GM18907 (cell line): Measurements from ENCODE around the gene MAPK8IP3.

Experiments
- ATAC-seq: cut with Tn5 transposase; IDR thresholded peaks from one replicate; pipeline ENCODE4 v1.9.1; 2021; ENCODE audit warnings: mild to moderate bottlenecking, moderate library complexity; ENCODE audit not compliant: unreplicated experiment

MAPK8IP3 gene

DNA sequence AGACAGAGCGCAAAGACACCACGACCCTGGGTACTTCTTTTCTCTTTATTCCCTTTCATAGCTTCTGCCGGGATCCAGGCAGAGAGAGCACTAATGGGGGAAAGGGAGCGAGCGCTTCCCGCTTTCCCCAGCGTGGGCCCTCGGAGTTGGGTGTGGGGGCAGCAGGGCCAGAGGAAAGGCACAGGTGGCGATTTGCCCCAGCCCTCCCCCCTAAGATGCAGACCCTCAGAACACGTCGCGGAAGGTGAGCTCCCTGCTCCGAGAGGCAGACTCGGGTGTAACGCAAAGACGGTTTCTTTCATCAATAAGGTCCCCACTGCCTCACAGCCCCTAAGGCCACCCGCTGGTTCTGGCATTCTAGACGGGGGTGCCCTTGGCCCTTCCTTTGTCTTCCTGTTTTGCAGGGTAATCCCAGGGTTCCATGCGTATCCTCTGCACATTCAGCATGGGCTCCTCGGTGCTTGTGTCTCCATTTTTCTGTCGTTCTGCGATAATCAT, 65.9 kb downstream of the MAPK8IP3 start:
- no peak for ATAC-seq

DNA sequence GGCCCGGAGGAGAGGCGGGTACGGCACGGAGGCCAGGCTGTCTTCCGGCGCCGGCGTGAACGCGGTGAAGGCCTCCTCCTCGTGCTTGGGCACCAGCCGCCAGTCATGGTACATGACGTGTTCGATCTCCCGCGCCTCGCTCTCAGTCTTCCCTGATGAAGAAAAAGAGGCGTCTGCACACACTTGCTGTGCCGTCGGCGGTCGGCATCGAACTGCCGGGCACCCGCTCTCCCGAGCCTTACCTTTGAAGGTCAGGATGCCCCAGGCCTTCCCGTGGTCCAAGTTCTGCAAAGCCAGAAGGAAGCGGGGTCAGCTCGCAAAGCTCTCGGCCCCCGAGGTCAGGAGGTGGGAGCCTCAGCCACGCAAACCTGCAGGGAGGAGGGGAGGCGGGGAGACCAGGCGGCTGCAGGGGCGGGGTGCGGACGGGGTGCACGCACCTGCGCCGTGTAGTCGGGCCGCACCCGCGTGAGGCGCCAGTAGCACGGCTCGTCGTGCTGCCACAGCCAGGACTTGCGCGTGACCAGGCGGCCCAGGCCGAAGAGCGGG, 66.4 kb downstream of the MAPK8IP3 start, which contains the start of gene EME2:
Gene EME2, plus strand, starts transcription at position 449 of the 546 bp plus-strand sequence. CDS start 418 bp downstream, outside the sequence.
- peak; percentile 12 for ATAC-seq

DNA sequence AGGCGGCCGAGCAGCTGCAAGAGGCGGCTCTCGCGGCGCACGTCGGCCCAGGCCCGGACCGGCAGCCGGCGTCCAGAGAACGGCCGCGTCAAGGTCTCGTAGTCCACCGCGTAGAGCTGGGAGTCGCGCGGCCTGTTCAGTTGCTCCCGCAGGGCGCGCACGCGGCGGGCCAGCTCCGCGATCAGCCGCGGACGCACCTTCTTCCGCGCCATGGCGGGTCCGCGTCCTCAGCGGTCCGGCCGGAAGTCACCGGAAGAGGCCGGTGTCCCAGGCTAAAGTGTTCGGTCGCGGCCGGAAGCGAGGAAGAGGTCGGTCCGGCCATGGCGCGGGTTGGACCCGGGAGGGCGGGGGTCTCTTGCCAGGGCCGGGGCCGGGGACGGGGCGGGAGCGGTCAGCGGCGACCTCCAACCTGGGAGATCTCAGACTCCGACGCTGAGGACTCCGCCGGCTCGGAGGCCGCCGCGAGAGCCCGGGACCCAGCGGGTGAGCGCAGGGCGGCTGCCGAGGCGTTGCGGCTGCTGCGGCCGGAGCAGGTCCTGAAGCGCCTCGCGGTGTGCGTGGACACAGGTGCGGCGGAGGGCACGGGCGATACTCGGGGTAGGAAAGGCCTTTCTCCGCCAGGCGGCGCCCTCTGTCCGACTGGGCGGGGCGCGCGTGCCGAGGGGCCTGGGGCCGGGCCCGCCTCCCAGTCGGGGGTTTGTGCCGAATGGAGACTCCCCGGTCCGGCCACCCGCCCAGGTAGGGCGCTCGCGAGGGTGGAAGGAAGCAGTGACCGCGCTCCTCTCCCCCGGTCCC, 67.1 kb downstream of the MAPK8IP3 start, which contains the start of gene MRPS34:
Gene MRPS34, minus strand, starts transcription at position 227 of the 795 bp plus-strand sequence. Its CDS starts 15 bp downstream, at position 212.
- peak; percentile 51 for ATAC-seq

DNA sequence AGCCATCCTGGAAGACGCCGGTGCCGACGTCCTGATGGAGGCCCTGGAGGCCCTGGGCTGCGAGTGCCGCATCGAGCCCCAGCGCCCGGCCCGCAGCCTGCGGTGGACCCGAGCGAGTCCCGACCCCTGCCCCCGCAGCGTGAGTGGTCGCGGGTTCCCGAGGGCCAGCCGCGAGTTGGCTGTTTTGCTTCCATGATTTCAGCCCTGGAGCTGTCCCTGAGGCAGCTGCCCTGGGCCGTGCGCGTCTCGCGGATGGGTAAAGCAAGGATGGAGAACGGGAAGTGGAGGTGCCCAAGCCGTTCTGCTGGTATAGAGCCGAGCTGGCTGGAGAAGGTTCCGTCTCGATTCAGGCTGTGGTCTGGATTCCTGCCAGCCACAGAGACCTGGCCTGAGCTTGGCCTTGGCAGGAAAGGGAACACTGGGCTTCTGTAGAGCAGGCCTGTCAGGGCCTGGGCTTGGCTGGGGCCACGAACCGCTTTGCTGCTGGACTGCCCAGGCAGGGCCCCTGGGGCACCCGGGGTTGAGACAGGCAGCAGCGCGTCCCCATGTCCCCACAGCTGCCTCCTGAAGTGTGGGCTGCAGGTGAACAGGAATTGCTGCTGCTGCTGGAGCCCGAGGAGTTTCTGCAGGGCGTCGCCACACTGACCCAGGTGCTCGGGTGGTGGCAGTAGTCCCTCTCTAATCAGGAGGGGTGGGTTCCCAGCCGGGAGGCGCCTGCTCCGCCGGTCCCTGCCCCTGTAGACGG, 67.9 kb downstream of the MAPK8IP3 start:
- peak; percentile 0 for ATAC-seq

DNA sequence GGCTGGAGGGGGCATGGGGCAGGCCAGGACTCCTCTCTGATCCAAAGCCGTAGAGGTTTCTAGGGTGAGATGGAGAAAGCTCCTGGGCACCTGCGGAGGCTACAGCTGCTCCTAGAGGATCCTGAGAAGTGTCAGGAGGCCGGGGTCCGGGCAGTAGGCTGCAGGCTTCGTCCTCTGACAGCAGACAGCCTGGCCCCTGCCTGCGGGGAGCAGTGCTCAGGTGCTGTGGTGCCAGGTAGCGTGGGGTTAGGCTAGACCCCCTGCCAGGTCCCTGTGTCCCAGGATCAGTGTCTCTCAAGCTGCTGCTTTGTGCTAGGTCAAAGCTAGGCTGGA, 68.4 kb downstream of the MAPK8IP3 start:
- no peak for ATAC-seq

DNA sequence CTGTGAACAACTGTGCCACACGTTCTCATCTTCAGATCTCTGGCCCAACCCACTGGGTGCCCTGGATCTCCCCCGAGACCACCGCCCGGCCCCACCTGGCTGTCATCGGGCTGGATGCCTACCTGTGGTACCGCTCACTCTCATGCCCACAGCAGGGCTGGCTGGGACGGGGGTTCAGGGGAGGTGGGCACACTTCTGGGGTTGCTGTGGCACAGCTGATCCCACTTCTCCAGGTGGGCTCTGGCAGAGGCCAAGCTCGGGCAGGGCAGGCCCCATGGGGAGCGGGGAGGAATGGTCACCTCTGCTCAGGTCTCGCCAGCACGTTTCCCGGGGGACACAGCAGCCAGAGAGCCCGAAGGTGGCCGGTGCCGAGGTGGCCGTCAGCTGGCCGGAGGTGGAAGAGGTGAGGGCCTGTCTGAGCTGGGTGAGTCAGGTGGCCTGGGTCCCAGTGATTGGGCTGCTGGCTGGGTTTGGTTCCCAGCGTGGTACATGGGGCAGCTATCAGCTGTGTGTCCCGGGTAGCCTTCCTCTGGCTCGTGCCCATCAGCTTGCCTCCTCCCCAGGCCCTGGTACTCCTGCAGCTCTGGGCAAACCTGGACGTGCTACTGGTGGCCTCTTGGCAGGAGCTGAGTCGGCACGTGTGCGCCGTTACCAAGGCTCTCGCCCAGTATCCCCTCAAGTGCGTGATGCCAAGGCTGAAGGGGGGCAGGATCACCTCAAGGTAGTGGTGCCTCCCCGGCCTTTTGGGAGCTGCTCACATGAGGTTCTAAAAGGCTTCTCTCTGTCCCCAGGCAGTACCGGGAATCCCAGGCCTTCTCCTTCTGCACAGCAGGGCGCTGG, 69.2 kb downstream of the MAPK8IP3 start:
- no peak for ATAC-seq

DNA sequence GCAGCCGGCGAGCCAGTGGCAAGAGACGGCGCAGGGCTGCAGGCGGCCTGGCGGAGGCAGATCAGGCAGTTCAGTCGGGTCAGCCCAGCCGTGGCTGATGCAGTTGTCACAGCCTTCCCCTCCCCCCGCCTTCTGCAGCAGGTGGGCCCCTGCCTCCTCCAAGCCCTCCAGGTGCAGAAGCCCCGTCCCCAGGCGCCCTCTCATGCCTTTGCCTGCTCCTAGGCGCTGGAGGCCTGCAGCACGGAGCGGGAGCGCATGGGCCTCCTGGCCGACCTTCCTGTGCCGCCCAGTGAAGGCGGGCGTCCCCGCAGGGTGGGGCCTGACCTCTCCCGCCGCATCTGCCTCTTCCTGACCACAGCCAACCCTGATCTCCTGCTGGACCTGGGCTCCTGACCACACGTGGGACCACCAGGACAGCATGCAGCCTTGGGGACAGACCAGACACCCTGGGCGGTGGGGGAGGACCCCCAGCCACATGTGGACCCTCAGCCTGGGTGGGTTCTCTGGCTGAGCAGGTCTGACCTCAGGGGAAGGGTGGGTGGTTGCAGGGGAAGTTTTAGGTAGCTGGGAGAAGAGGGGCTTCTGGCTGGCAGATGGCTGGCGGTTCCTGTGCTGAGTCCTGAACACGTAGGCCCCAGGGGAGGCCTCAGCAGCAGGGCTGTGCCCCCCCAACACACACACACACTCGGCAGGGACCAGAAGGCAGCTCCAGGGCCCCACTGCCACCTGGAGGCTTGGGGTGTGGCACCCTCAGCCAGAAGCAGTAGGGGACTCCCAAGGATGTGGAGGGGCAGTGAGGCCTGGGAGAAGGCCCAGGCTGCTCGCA, 70.1 kb downstream of the MAPK8IP3 start:
- ATAC-seq, result no peak

DNA sequence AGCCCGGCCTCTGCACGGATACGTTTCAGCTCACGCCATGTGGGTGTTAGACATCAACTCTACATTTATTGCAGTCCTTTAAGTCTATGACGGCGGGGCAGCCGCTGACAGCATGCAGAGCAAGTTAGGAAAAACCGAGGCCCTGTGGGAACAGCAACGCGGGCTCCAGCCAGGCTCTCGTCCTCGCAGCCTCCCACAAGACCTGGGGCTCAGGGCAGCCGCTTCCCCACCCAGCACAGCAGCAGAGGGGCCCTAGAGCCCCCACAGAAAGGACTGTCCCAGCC, 70.6 kb downstream of the MAPK8IP3 start:
- no peak for ATAC-seq

DNA sequence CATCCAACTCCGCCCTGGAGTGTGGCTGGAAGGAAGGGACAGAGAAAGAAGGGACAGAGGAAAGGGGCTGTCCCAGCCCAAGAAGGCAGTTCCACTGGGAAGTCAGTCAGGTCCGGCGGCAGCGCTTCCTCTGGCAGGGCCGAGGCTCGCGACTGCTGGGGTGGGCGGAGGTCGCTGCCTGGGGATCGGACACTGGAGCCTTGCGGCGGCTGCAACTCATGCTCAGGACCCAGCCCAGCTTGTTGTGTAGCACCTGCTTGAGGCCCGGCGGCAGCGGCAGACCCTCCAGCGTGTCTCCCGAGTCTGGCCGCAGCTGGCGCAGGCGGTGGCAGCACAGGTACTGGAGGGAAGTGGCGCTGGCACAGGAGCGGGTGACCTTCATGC, 71.0 kb downstream of the MAPK8IP3 start:
- no peak for ATAC-seq

DNA sequence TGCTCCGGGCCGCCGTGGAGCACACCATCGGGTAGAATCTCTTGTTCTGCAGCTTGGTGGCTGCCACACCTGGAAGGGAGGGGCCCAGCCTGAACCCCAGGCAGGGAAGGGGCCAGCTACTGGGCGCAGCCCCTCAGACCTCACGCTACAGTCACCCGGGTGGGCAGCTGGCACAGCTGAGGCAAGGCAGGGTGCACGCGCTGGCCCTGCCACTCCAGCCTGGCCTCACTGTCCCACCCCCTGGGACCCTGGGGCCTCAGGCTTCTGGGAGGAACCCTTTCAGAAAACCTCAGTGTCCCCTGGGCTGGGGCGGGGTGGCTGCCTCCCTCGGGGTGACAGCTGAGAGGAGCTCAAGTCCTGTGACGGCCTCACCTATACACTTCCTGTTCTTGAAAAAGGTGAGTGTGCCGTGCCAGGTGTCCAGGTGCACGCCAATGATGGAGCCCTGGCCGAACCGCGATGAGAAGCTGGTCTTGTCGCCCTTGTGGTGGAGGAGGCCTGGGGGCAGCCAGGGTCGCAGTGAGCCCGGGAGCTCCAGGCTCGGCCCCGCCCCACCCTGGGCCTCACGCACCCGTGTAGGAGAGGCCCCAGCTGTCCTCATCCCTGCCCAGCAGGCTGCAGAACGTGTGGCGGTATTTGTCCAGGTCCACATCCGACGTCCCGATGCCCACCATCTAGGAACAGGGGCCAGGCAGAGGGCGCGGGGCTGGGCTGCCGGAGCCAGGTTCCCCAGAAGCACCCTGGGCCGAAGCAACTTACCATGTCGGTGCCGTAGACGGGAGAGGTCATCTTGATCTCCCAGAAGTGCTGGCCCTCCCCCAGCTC, 71.6 kb downstream of the MAPK8IP3 start:
- no peak for ATAC-seq

DNA sequence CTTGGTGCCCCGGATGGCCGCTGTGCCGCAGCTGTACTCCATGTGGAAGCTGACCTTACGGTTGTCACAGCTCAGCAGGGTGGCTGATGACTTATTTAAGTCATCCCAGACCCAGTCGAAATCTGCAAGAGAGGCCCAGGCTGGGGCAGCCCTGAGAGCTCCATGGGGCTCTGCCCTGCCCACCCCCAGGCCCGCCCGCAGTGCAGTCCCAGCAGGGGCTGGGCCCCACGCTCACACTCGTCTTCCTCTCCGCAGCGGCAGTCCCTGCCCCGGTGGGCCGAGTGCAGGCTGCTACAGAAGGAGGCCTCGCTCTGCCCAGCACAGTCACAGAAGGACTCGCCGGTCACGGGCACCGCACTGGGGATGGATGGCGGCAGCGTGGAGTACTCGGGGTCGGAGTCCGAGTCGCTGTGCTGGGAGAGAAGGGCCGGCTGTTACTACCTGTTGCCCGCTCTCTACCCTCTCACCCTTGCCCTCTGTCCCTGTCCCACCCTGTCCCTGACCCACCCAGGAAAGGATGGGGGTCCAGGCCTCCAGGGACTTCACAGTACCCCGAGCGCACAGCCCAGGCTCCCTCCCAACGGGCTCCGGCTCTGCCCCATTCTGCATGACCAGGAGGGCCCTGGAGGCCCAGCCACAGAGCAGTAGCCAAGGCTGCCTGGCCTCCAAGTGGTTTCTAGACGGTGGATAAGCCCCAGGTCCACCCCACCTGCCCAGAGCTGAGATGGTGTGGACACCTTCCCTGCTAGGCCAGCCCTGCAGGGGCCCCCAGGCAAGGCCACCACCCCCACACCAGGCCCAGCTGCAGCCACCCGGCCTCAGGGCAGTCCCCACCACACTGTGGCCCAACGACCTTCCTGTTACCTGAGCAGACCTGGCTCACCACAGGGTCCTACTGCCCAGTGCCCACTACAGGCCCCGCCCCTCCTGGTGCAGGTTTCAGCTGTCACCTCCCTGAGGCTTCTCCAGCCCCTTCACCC, 72.5 kb downstream of the MAPK8IP3 start:
- no peak for ATAC-seq

DNA sequence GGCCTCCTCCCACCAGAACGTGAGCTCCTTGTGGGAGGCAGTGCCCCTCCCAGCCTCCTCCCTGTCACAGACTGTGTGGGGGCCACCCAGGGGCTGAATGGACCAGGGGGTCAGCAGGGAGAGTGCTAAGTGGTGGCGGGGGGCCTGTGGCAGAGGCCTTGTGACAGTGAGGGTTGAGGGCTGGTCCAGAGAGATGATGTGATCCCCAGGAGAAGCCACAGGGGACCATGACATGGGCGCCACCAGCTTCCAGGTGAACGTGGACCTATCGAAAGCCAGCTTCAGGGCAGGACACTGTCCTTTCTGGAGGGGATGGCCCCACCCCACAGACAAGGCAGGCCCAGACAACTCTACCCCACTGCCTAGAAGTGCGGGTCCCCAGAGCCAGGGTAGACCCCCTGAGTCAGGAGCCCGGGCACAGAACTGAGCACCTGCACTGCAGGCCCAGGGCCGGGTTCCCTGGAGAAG, 73.3 kb downstream of the MAPK8IP3 start:
- no peak for ATAC-seq

DNA sequence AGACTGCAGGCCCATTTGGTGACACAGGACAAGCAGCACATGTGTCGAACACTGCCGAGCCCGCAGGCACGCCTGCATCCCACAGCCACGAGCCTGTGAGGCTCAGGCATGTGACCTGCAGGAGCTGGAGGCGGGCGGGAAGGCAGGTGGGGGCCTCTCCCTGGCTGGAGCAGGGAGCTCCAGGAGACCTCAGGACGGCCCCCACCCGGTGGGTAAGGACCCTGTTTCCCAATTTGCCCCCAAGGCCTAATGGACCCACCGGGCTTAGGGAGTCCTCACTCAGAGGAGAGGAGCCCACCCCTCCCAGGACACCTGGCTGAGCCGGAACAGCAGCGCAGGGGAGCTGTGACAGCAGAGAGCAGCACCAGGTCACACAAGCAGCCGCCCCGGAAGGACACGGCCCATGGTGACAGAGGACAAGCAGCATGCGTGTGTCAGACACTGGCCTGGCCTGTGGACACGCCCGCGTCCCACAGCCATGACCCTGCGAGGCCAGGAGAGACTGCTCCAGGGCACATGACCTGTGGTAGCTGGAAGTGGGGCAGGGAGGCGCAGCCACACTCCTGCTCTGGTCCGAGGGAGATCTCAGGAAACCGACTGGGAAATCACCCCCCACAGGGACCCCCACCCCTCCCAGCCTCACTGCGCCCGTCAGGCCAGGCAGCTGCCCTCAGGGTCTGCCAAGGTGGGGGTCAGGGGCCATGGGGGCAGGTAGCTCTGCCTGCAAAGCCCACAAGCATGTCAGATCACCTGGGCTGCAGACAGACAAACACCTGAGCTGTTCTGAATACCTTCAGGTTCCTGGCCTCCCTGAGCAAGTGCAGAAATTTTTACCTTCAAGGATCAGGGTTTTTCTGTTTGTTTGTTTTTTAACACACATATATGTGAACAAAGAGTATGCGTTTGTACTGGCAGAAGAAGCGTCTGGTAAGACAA, 74.0 kb downstream of the MAPK8IP3 start:
- ATAC-seq, result no peak

DNA sequence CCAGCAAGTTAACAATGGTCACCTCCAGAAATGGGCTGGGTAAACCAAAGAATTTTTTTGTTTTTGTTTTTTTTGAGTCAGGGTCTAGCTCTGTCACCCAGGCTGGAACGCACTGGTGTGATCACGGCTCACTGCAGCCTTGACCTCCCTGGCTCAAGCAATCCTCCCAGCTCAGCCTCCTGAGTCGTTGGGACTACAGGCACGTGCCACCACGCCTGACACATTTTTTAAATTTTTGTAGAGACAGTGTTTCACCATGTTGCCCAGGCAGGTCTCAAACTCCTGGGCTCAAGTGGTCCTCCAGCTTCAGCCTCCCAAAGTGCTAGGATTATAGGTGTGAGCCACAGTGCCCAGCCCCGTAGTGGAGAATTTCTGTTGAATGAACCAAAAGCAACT, 74.7 kb downstream of the MAPK8IP3 start:
- ATAC-seq, result no peak

DNA sequence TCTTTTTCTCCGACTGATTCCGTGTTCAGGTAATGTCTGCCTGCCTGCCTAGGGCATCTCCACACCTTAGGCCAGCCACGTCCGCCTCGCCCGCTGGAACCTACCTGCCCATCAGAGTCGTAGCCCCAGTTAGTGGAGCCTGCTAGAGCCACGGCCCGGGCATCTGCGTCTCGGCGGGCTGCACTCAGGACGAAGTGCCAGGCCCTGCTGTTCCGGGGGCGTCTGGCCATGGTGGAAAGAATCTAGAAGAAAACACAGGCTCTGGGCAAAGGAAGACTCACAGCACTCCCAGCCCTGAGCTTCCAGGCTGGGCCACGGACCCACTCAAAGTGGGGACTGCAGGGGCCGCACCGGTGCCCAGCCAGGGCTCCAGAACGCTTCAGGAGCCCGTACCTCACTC, 75.3 kb downstream of the MAPK8IP3 start:
- ATAC-seq, result no peak

DNA sequence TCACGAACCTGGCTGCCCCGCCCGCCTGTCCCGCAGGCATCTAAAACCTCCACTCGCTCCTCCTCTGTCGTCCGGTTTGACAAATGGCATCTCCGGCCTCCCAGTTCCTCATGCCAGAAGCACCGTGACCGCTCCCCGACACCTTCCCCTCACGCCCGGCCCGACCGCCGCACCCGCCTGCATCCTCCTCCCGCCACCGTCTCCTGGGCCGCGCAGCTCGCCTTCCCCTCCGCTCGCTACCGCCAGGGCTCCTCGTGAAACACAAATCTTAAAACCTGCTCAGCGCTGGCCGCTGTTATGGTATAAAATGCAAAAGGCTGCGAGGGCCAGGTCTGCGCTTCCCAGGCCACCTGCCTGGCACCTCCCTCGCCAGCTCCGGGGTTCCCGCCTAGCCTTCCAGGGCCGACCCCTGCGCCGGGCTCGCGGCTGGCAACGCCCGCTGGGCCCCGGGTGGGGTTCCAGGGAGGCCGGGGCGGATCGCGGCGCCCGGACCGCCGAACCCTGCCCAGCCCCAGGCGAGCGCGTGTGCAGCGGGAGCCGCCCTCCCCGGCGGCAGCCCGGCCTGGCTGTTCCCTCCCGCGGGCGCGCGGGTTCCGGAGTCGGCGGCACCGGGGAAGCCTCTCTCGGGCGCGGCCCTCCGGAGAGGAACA, 75.9 kb downstream of the MAPK8IP3 start:
- peak; percentile 11 for ATAC-seq
